Osteoblast (primary cell): Measurements from ENCODE around the gene L3MBTL3. TPM values are rescaled to one million over a fixed set of nuclear protein-coding genes. Genes with fewer than 3 reads are reported as not detected.

Experiments
- DNase-seq: peaks from one replicate; pipeline ENCODE4 v3.0.0; 2011; ENCODE audit warnings: low spot score, mixed read lengths; ENCODE audit not compliant: insufficient read length; ENCODE audit errors: missing footprints
- H2AFZ ChIP-seq: 2 replicates; pipeline ENCODE4 v1.6.0; 2011; ENCODE audit warnings: mild to moderate bottlenecking, low read length
- H3K27ac ChIP-seq: 2 replicates; pipeline ENCODE4 v1.5.1; 2011; ENCODE audit warnings: mild to moderate bottlenecking, low read depth, low read length, moderate library complexity
- H3K27me3 ChIP-seq: 2 replicates; pipeline ENCODE4 v1.6.0; 2012; ENCODE audit warnings: mild to moderate bottlenecking, control low read depth, inconsistent platforms, low read length, moderate library complexity; ENCODE audit not compliant: insufficient read depth
- H3K36me3 ChIP-seq: 2 replicates; pipeline ENCODE4 v1.5.1; 2011; ENCODE audit warnings: mild to moderate bottlenecking, low read length, control low read depth, moderate library complexity; ENCODE audit not compliant: insufficient read depth
- H3K4me1 ChIP-seq: 2 replicates; pipeline ENCODE4 v1.5.1; 2011; ENCODE audit warnings: mild to moderate bottlenecking, low read length, control low read depth, moderate library complexity; ENCODE audit not compliant: insufficient read depth
- H3K4me2 ChIP-seq: 2 replicates; pipeline ENCODE4 v1.6.0; 2011; ENCODE audit warnings: mild to moderate bottlenecking, low read length; ENCODE audit not compliant: insufficient read depth
- H3K4me3 ChIP-seq: fragments of 200-600 bp; sonication (generic); 3 replicates; pipeline ENCODE4 v1.5.1; 2012; ENCODE audit warnings: mild to moderate bottlenecking, low read length, inconsistent platforms; ENCODE audit not compliant: insufficient read depth
- H3K79me2 ChIP-seq: 2 replicates; pipeline ENCODE4 v1.6.0; 2012; ENCODE audit warnings: mild to moderate bottlenecking, low read length, control low read depth, inconsistent platforms; ENCODE audit not compliant: insufficient read depth
- H3K9me3 ChIP-seq: 2 replicates; pipeline ENCODE4 v1.5.1; 2011; ENCODE audit warnings: low read depth, low read length, control low read depth
- H4K20me1 ChIP-seq: 2 replicates; pipeline ENCODE4 v1.6.0; 2012; ENCODE audit warnings: mild to moderate bottlenecking, low read length, control low read depth; ENCODE audit not compliant: insufficient read depth
- total RNA-seq: library from RNA; depleted of rRNA; stranded (reverse); fragments of >200 nt; gene quantifications from 2 replicates; pipeline ENCODE4 v1.2.3, GENCODE V29; 2012
- TF ChIP-seq, protein P1 (sequence below): IDR thresholded peaks from 2 replicates; pipeline ENCODE4 v1.5.1; 2011; ENCODE audit warnings: mild to moderate bottlenecking, low read depth, low read length, moderate library complexity; ENCODE audit errors: extremely low read depth

The L3MBTL3 gene
- total RNA-seq, 1 donor = 8.7 TPM

DNA sequence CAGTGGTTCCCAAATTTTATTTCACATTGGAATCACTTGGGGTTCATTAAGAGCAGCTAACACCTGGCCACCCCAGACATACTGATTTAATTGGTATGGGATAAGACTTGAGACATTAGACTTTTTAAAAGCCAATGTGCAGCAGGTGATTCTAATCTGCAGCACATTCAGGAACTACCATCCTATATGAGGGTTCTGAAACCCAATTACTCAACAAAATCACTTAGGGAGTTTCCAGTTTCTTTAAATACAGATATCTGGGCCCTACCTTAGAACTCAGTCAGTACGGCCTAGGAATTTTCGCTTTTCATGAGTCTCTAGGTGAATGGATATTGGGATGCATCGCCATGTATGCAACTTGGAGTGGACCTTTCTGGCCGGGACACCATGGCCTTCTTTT, 24.0 kb upstream of the L3MBTL3 start:
- Histone ChIP-seq H4K20me1 (no peaks in the 10 kb centered on the region), H3K4me1 (no peaks in the 10 kb centered on the region), H3K4me3 (no peak overlapping the region), H3K36me3 (no peaks in the 10 kb centered on the region), H3K27me3 (peaks cover 3% of the 10 kb centered on the region), H2AFZ (no peak overlapping the region), H3K9me3 (no peaks in the 10 kb centered on the region), H3K4me2 (no peak overlapping the region), H3K27ac (no peak overlapping the region), H3K79me2 (no peaks in the 10 kb centered on the region)
- TF ChIP-seq, protein P1, sequence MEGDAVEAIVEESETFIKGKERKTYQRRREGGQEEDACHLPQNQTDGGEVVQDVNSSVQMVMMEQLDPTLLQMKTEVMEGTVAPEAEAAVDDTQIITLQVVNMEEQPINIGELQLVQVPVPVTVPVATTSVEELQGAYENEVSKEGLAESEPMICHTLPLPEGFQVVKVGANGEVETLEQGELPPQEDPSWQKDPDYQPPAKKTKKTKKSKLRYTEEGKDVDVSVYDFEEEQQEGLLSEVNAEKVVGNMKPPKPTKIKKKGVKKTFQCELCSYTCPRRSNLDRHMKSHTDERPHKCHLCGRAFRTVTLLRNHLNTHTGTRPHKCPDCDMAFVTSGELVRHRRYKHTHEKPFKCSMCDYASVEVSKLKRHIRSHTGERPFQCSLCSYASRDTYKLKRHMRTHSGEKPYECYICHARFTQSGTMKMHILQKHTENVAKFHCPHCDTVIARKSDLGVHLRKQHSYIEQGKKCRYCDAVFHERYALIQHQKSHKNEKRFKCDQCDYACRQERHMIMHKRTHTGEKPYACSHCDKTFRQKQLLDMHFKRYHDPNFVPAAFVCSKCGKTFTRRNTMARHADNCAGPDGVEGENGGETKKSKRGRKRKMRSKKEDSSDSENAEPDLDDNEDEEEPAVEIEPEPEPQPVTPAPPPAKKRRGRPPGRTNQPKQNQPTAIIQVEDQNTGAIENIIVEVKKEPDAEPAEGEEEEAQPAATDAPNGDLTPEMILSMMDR = no peak
- no peak for DNase-seq

DNA sequence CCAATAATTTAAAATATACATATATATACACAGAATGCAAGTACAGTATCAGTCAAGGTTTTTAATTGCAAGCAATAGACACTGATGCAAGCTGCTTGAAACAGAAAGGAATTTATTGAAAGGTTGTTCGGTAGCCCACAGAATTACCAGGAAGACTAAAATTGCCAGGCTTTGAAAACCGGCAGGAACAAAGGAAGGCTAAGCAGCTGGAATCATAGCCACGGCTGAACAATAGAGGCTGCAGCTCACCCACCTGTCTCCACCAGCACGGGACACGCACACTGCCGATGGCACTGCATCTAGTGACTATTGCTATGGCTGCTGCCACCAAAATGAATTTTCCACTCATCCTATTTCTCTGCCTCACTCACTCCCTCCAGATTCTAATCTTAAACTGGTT, 22.0 kb upstream of the L3MBTL3 start:
- TF ChIP-seq, protein P1 = no peak
- H3K79me2 ChIP-seq = no peaks in the 10 kb centered on the region
- no peaks in the 10 kb centered on the region for H4K20me1 ChIP-seq
- no peaks in the 10 kb centered on the region for H3K36me3 ChIP-seq
- no peaks in the 10 kb centered on the region for H3K4me1 ChIP-seq
- no peak overlapping the region for H2AFZ ChIP-seq
- no peak overlapping the region for H3K4me2 ChIP-seq
- H3K4me3 ChIP-seq = no peak overlapping the region
- no peaks in the 10 kb centered on the region for H3K9me3 ChIP-seq
- no peak for DNase-seq
- H3K27ac ChIP-seq = no peak overlapping the region
- peaks cover 6% of the 10 kb centered on the region for H3K27me3 ChIP-seq

DNA sequence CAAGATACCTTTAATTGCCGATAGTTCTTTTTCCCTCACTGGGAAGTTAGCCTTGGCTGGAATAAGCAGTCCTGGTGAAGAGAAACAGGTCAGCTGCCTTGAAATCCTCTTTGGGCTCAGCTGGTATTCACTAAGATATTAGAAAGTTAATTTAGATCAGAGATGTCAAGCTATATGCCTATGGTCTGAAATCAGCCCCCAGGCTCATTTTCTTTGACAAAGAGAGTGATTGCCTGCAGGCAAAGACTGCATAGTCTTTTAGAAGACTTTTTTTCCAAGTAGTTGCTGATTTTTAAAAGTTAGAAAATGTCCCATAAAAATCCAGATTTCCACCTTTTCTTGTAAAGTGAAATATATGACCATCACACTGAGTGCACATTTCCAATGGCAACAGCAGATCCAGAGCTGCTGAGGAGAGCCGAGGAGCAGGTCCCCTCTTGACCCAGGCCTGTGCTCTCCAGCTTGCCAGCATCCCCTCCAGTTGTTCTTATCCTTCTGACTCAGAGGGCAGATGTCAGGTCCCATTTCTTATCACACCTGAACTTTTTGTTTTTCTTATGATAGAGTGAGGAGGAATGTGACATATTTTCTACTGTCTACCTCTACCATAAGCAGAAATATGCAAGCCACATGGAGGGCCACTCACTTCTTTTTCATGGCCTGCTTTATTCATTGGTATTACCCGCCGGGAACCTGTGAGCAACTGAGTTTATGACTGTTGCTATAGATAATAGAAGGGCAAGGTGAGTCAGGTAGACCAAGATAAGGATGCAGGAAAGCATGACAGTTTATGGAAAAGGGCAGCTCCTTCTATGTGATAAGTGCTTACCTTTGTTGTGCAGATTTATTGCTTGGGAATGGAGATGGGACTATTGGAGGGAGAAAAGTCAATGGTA, 17.6 kb upstream of the L3MBTL3 start:
- H3K36me3 ChIP-seq = no peaks in the 10 kb centered on the region
- H3K27ac ChIP-seq = no peak overlapping the region
- H3K27me3 ChIP-seq = peaks cover 3% of the 10 kb centered on the region
- TF ChIP-seq, protein P1 = no peak
- H3K4me2 ChIP-seq = no peak overlapping the region
- H3K4me1 ChIP-seq = no peaks in the 10 kb centered on the region
- H3K4me3 ChIP-seq = no peak overlapping the region
- H2AFZ ChIP-seq = no peak overlapping the region
- H3K9me3 ChIP-seq = no peaks in the 10 kb centered on the region
- DNase-seq = no peak
- no peaks in the 10 kb centered on the region for H3K79me2 ChIP-seq
- H4K20me1 ChIP-seq = no peaks in the 10 kb centered on the region

DNA sequence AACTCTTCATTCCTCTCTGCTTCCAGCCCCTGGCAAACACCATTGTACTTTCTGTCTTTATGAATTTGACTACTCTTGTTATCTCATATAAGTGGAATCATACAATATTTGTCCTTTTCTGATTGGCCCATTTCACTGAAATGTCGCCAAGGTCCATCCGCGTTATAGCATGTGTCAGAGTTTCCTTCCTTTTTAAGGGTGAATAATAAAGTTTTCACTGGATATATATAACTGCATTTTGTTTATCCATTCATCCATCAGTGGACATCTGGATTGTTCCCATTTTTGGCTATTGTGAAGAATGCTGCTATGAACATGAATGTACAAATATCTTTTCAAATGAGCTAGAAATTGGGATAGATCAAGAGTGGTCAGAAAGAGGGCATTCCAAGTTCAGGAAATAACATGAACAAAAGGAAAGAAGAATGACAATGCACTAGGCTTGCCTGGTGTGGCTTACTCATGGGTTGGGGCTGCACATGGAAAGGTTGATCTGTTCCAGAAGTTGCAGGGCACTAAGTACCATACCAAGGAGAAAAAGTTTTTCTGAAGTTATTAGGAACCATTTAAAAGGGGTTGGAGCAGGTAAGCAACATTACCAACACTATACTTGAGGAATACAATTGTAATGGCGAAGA, 10.0 kb upstream of the L3MBTL3 start:
- Histone ChIP-seq H3K9me3 (no peaks in the 10 kb centered on the region), H4K20me1 (no peaks in the 10 kb centered on the region), H3K4me2 (no peak overlapping the region)

More for the DNA sequence above, 10.0 kb upstream of the L3MBTL3 start:
- Histone ChIP-seq H3K4me3 (no peak overlapping the region), H2AFZ (no peak overlapping the region), H3K27me3 (no peaks in the 10 kb centered on the region), H3K4me1 (no peaks in the 10 kb centered on the region), H3K79me2 (no peaks in the 10 kb centered on the region), H3K36me3 (no peaks in the 10 kb centered on the region), H3K27ac (no peak overlapping the region)
- TF ChIP-seq, protein P1 = no peak
- no peak for DNase-seq
